Endothelial cell of umbilical vein (primary cell): Measurements from ENCODE around the gene VSIR. TPM values are rescaled to one million over a fixed set of nuclear protein-coding genes. Genes with fewer than 3 reads are reported as not detected.

ENCODE experiments used
- BruUV-seq: library from RNA; stranded (reverse); fragments of 400-500 nt; replicated peaks from 2 replicates; lab custom pipeline; 2021; lab: Mats Ljungman, UMichigan
- CTCF ChIA-PET: fragments of 300-600, 350-600 bp; sonication (Branson Sonifier 250); formaldehyde crosslinking; loops from one replicate; lab custom pipeline; 2021; ENCODE audit warnings: antibody characterized with exemption, inconsistent platforms; lab: Charles Lee
- POLR2A ChIA-PET: fragments of 300-600, 350-600 bp; sonication (Branson Sonifier 250); formaldehyde crosslinking; loops from one replicate; lab custom pipeline; 2021; ENCODE audit warnings: antibody characterized with exemption, inconsistent platforms; lab: Charles Lee
- DNase-seq: peaks from one replicate; pipeline ENCODE4 v3.0.0-alpha.2; 2011; ENCODE audit warnings: low read depth, low spot score
- FAIRE-seq: peaks from 2 replicates; lab custom pipeline; 2011; peaks lifted over from hg19 to GRCh38; lab: Jason Lieb, UNC
- H2AFZ ChIP-seq: 2 replicates; pipeline ENCODE4 v1.6.0; 2012; ENCODE audit warnings: low read depth, low read length, control low read depth, inconsistent platforms
- H3K27ac ChIP-seq: 2 replicates; pipeline ENCODE4 v1.5.1; 2011; ENCODE audit warnings: low read depth, mild to moderate bottlenecking, control low read depth, low read length, moderate library complexity; ENCODE audit not compliant: insufficient read depth
- H3K27me3 ChIP-seq, 2 experiments: 2 replicates each; pipeline versions ENCODE4 v1.6.0 to v1.6.1; 2011; ENCODE audit warnings: low read length in 2 of 2, mixed read lengths in 1 of 2; ENCODE audit not compliant: control insufficient read depth in 2 of 2, insufficient read depth in 2 of 2
- H3K36me3 ChIP-seq, 2 experiments: 2 replicates in 1 of 2; 3 replicates in 1 of 2; pipeline ENCODE4 v1.5.1; 2011; ENCODE audit warnings: low read length in 2 of 2, mild to moderate bottlenecking in 1 of 2, moderate library complexity in 1 of 2; ENCODE audit not compliant: control insufficient read depth in 2 of 2, insufficient read depth in 2 of 2; ENCODE audit errors: extremely low read depth in 1 of 2
- H3K4me1 ChIP-seq: 3 replicates; pipeline ENCODE4 v1.5.1; 2011; ENCODE audit warnings: mild to moderate bottlenecking, low read length; ENCODE audit not compliant: control insufficient read depth, insufficient read depth; ENCODE audit errors: extremely low read depth
- H3K4me2 ChIP-seq: 2 replicates; pipeline ENCODE4 v1.6.1; 2011; ENCODE audit warnings: low read length, control low read depth, mixed read lengths; ENCODE audit not compliant: insufficient read depth
- H3K4me3 ChIP-seq, 3 experiments: fragments of 200-600 bp in 1 of 3; sonication (generic), shearing (Covaris generic) in 1 of 3; replicated peaks in 1 of 3; 2 replicates each; pipeline ENCODE4 v1.5.1; 2011 to 2016; ENCODE audit warnings: control low read depth in 3 of 3, low read length in 3 of 3, mild to moderate bottlenecking in 2 of 3, inconsistent platforms in 1 of 3, low read depth in 1 of 3, moderate library complexity in 1 of 3; ENCODE audit not compliant: insufficient read depth in 1 of 3
- H3K79me2 ChIP-seq: 2 replicates; pipeline ENCODE4 v1.6.0; 2012; ENCODE audit warnings: low read length, inconsistent platforms; ENCODE audit not compliant: control insufficient read depth, insufficient read depth
- H3K9ac ChIP-seq: replicated peaks from 2 replicates; pipeline ENCODE3; 2011; ENCODE audit warnings: low read length, control low read depth; ENCODE audit not compliant: insufficient read depth; ENCODE audit errors: extremely low read depth
- H3K9me1 ChIP-seq: replicated peaks from 3 replicates; pipeline ENCODE4 v1.6.0; 2011; ENCODE audit warnings: mild to moderate bottlenecking, low read length; ENCODE audit not compliant: control insufficient read depth, insufficient read depth; ENCODE audit errors: extremely low read depth
- H3K9me3 ChIP-seq: replicated peaks from 2 replicates; pipeline ENCODE4 v1.5.1; 2012; ENCODE audit warnings: low read length, inconsistent platforms; ENCODE audit not compliant: control insufficient read depth, insufficient read depth
- H4K20me1 ChIP-seq: replicated peaks from 2 replicates; pipeline ENCODE3; 2011; ENCODE audit warnings: mild to moderate bottlenecking, low read length; ENCODE audit not compliant: control insufficient read depth, insufficient read depth; ENCODE audit errors: extremely low read depth
- EZH2 ChIP-seq: IDR thresholded peaks from 2 replicates; pipeline ENCODE4 v1.6.1; 2012; ENCODE audit warnings: borderline replicate concordance, low read depth, mild to moderate bottlenecking, moderate library complexity, low read length, inconsistent platforms; ENCODE audit not compliant: severe bottlenecking
- FOS ChIP-seq: IDR thresholded peaks from 2 replicates; pipeline ENCODE4 v1.6.1; 2011; ENCODE audit warnings: mild to moderate bottlenecking, low read length, moderate library complexity, borderline replicate concordance; ENCODE audit not compliant: insufficient read depth
- GATA2 ChIP-seq: IDR thresholded peaks from 2 replicates; pipeline ENCODE4 v1.7.0; 2011; ENCODE audit warnings: low read depth, mild to moderate bottlenecking, moderate library complexity, mixed read lengths, low read length; ENCODE audit not compliant: insufficient read length, insufficient read depth
- JUN ChIP-seq: IDR thresholded peaks from 2 replicates; pipeline ENCODE4 v1.6.1; 2011; ENCODE audit warnings: borderline replicate concordance, low read depth; ENCODE audit not compliant: insufficient read length, insufficient read depth
- MYC ChIP-seq: IDR thresholded peaks from one replicate; pipeline ENCODE4 v1.6.1; 2011; ENCODE audit warnings: mild to moderate bottlenecking, low read depth, low read length
- POLR2A ChIP-seq: IDR thresholded peaks from 2 replicates; pipeline ENCODE4 v1.6.1; 2012; ENCODE audit warnings: low read depth, mild to moderate bottlenecking, control low read depth, low read length
- POLR2AphosphoS5 ChIP-seq: IDR thresholded peaks from 2 replicates; pipeline ENCODE4 v1.6.1; 2012; ENCODE audit warnings: low read depth, mild to moderate bottlenecking, control low read depth, low read length, moderate library complexity; ENCODE audit not compliant: insufficient read depth
- dilution Hi-C: fragments of 300-500 bp; cut with MboI; formaldehyde crosslinking; loops from one replicate; pipeline ENCODE4 v1.15.0; 2019; ENCODE audit warnings: low sequenced_read_pairs; ENCODE audit not compliant: extremely low pct_ligation_motif_present
- intact Hi-C: fragments of 100-400 bp; cut with micrococcal nuclease; formaldehyde crosslinking; loops from one replicate; pipeline ENCODE4 v1.10.0; 2022
- polyA plus RNA-seq, 4 experiments: library from polyadenylated mRNA; depleted of rRNA in 3 of 4; stranded (reverse) in 3 of 4; unstranded in 1 of 4; fragments of >200 nt; gene quantifications; 2 replicates each; pipeline versions ENCODE4 v1.2.1 to v1.2.3, GENCODE V29; 2011 to 2012; ENCODE audit warnings: missing spikeins in 1 of 4
- total RNA-seq: library from RNA; stranded (reverse); gene quantifications from 2 replicates; pipeline ENCODE4 v1.2.3, GENCODE V29; 2021
- TF ChIP-seq, protein P1 (sequence below): IDR thresholded peaks from 2 replicates; pipeline ENCODE4 v1.6.1; 2011; ENCODE audit not compliant: insufficient read depth, insufficient read length
- TF ChIP-seq, protein P2 (sequence below), 2 donors: IDR thresholded peaks; 1 replicate in 1 of 2; 2 replicates in 1 of 2; pipeline ENCODE4 v1.5.1; 2011; ENCODE audit warnings: low read length in 2 of 2, mild to moderate bottlenecking in 2 of 2, moderate library complexity in 2 of 2, control low read depth in 1 of 2, inconsistent platforms in 1 of 2, low read depth in 1 of 2; ENCODE audit not compliant: insufficient read depth in 1 of 2; ENCODE audit errors: extremely low read depth in 1 of 2

The VSIR gene
- total and polyA plus RNA-seq, 2 donors (not counting 3 experiments of a cell fraction or from before 2014, with no cell fraction given): 4.9 to 6.3 TPM

DNA sequence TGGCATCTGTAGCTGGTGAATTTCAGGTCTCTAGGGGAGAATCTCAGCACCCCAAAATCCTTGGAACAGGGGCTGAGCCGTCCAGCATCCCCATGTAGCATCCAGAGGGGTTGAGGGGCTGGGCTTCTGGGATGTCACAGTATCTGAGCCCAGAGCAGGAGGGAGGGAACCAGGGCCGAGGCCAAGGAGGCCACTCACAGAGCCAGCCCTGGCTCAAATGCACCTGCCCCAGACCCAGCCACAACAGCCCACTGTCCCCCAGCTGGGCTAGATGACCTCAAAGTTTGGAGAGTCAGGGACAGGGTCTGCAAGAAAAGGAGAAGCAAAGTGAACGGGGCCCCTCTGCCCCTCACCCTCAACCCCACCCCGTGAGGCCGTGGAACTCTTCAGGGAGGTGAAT is 22.3 kb downstream of the VSIR start:
- TF ChIP-seq, protein P1, sequence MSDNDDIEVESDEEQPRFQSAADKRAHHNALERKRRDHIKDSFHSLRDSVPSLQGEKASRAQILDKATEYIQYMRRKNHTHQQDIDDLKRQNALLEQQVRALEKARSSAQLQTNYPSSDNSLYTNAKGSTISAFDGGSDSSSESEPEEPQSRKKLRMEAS: no peak
- TF ChIP-seq FOS: no peak
- TF ChIP-seq POLR2A: no peak
- no peak for TF ChIP-seq MYC
- TF ChIP-seq, protein P2, sequence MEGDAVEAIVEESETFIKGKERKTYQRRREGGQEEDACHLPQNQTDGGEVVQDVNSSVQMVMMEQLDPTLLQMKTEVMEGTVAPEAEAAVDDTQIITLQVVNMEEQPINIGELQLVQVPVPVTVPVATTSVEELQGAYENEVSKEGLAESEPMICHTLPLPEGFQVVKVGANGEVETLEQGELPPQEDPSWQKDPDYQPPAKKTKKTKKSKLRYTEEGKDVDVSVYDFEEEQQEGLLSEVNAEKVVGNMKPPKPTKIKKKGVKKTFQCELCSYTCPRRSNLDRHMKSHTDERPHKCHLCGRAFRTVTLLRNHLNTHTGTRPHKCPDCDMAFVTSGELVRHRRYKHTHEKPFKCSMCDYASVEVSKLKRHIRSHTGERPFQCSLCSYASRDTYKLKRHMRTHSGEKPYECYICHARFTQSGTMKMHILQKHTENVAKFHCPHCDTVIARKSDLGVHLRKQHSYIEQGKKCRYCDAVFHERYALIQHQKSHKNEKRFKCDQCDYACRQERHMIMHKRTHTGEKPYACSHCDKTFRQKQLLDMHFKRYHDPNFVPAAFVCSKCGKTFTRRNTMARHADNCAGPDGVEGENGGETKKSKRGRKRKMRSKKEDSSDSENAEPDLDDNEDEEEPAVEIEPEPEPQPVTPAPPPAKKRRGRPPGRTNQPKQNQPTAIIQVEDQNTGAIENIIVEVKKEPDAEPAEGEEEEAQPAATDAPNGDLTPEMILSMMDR (IDR thresholded peaks at IDR 0.05; ENCODE audit: extremely low read depth in 1 of 2, insufficient read depth in 1 of 2, low read depth in 1 of 2, low read length in 2 of 2): no peak
- TF ChIP-seq JUN: no peak
- TF ChIP-seq EZH2: no peak
- TF ChIP-seq GATA2: no peak
- no peak for TF ChIP-seq POLR2AphosphoS5
- FAIRE-seq (no peak), DNase-seq (no peak)
- no peaks in the 10 kb centered on the region for H3K9me1 ChIP-seq
- H3K27me3 ChIP-seq: peaks cover 4% of the 10 kb centered on the region in 2 experiments
- CTCF ChIA-PET: no interaction called here
- H3K27ac ChIP-seq: no peak overlapping the region
- intact Hi-C loops: no loop called here
- H3K4me2 ChIP-seq: no peak overlapping the region
- POLR2A ChIA-PET: no interaction called here
- dilution Hi-C loops: no loop called here
- no peaks in the 10 kb centered on the region for H3K36me3 ChIP-seq
- peaks cover 15% of the 10 kb centered on the region for H3K4me1 ChIP-seq
- no peak overlapping the region for H3K9ac ChIP-seq
- H4K20me1 ChIP-seq: no peaks in the 10 kb centered on the region
- no peaks in the 10 kb centered on the region for H3K79me2 ChIP-seq
- no peaks in the 10 kb centered on the region for H3K9me3 ChIP-seq
- no peak overlapping the region for H2AFZ ChIP-seq
- no peak overlapping the region for H3K4me3 ChIP-seq
- no TSS peak for BruUV-seq
